ENCODE measurements around the gene ZYX. TPM values are rescaled to one million over a fixed set of nuclear protein-coding genes. Genes with fewer than 3 reads are reported as not detected.
A peak's percentile ranks its signal among the peaks of the same experiment; 100 is the strongest.

Gene ZYX
- total and polyA plus RNA-seq, 9 of the 15 experiments (the other 6 are each of a cell fraction or from before 2014, with no cell fraction given): 1.8 to 130 (median 15.7) TPM

DNA sequence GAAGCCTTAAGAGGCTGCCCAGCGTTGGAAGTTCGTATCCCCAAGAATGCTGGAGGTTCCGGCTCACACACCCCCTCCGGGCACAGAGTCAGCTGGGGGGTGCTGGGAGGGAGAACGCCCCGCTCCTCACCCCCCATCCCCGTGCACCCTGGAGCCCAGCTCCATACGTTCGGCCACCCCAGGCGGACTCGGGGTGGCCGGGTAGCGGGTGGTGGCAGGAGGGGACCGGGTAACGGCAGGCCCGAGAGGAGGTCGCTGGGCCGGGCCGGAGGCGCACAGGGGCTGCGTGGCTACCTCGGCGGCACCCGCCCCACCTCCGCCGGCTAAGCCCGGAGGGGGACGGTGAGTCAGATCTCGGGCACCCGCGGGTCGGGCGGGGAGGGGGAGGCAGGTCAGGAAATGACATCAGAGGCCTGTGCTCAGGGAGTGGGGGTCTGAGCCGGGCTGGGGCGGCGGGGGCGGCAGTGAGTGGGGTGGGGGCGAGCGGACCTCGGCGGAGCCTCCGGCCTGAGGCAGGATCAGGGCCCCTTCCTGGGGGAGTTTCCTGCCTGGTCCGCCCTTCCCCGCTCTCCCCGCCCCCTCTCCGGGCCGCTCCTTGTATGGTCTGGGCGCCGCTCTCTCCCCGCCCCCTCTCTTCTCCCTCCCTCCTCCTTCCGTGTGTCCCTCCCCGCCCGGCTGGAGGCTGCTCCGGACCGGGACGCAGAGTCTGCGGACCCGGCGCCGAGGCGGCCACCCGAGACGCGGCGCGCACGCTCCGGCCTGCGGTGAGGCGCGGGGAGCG lies at the start of gene ZYX (continued):
- TF ChIP-seq ETV1 (tag; conservative IDR thresholded peaks at IDR 0.05; ENCODE audit: low read depth) (peak; percentile 78), JUN (IDR thresholded peaks at IDR 0.05; ENCODE audit: borderline replicate concordance, low read depth, low read length) (peak; percentile 87), JUN (CRISPR knock-in tag; IDR thresholded peaks at IDR 0.05; ENCODE audit: borderline replicate concordance) (peak; percentile 94; the same call in 1 of the 2 replicates), ZNF263 (CRISPR knock-in tag; IDR thresholded peaks at IDR 0.05; ENCODE audit: borderline replicate concordance) (peak; percentile 38; the same call in 1 of the 2 replicates), EGR1 (conservative IDR thresholded peaks at IDR 0.05) (peak; percentile 99), EP400 (IDR thresholded peaks at IDR 0.05) (peak; percentile 80), SIN3A (IDR thresholded peaks at IDR 0.05; ENCODE audit: borderline replicate concordance in 2 of 2, control insufficient read depth in 1 of 2, low read depth in 2 of 2, low read length in 2 of 2) (peak; percentile 79 to 91), ATF7 (IDR thresholded peaks at IDR 0.05) (peak; percentile 69), RBM14 (IDR thresholded peaks at IDR 0.05; ENCODE audit: borderline replicate concordance, insufficient read depth, low read depth, low read length) (0 out of 2 replicates have a peak, but pooled peaks have one; percentile 70), TAL1 (IDR thresholded peaks at IDR 0.05) (peak; percentile 28; the same call in 1 of the 2 replicates), POLR2A (conservative IDR thresholded peaks at IDR 0.05) (peak; percentile 90), SP2 (IDR thresholded peaks at IDR 0.05; ENCODE audit: extremely low read depth, low read depth, low read length, poor library complexity, severe bottlenecking) (no peak), POLR2H (tag; IDR thresholded peaks at IDR 0.05; ENCODE audit: low read depth) (peak; percentile 87), STAT5A (IDR thresholded peaks at IDR 0.05; ENCODE audit: borderline replicate concordance, low read length) (0 out of 2 replicates have a peak, but pooled peaks have one; percentile 44), NONO (IDR thresholded peaks at IDR 0.05; ENCODE audit: low read depth in 2 of 2, low read length in 1 of 2) (peak; percentile 16 to 36; a peak in 2 of 4 replicates), ZNF175 (CRISPR knock-in tag; IDR thresholded peaks at IDR 0.05; ENCODE audit: low read depth) (peak; percentile 91), FOXJ2 (tag; IDR thresholded peaks at IDR 0.05) (0 out of 2 replicates have a peak, but pooled peaks have one; percentile 5), ARID2 (IDR thresholded peaks at IDR 0.05) (no peak)
- TF ChIP-seq, protein P1, sequence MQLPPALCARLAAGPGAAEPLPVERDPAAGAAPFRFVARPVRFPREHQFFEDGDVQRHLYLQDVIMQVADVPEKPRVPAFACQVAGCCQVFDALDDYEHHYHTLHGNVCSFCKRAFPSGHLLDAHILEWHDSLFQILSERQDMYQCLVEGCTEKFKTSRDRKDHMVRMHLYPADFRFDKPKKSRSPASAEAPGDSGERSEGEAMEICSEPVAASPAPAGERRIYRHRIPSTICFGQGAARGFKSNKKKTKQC (CRISPR knock-in tag; IDR thresholded peaks at IDR 0.05): peak; percentile 80
- TF ChIP-seq, protein P2, sequence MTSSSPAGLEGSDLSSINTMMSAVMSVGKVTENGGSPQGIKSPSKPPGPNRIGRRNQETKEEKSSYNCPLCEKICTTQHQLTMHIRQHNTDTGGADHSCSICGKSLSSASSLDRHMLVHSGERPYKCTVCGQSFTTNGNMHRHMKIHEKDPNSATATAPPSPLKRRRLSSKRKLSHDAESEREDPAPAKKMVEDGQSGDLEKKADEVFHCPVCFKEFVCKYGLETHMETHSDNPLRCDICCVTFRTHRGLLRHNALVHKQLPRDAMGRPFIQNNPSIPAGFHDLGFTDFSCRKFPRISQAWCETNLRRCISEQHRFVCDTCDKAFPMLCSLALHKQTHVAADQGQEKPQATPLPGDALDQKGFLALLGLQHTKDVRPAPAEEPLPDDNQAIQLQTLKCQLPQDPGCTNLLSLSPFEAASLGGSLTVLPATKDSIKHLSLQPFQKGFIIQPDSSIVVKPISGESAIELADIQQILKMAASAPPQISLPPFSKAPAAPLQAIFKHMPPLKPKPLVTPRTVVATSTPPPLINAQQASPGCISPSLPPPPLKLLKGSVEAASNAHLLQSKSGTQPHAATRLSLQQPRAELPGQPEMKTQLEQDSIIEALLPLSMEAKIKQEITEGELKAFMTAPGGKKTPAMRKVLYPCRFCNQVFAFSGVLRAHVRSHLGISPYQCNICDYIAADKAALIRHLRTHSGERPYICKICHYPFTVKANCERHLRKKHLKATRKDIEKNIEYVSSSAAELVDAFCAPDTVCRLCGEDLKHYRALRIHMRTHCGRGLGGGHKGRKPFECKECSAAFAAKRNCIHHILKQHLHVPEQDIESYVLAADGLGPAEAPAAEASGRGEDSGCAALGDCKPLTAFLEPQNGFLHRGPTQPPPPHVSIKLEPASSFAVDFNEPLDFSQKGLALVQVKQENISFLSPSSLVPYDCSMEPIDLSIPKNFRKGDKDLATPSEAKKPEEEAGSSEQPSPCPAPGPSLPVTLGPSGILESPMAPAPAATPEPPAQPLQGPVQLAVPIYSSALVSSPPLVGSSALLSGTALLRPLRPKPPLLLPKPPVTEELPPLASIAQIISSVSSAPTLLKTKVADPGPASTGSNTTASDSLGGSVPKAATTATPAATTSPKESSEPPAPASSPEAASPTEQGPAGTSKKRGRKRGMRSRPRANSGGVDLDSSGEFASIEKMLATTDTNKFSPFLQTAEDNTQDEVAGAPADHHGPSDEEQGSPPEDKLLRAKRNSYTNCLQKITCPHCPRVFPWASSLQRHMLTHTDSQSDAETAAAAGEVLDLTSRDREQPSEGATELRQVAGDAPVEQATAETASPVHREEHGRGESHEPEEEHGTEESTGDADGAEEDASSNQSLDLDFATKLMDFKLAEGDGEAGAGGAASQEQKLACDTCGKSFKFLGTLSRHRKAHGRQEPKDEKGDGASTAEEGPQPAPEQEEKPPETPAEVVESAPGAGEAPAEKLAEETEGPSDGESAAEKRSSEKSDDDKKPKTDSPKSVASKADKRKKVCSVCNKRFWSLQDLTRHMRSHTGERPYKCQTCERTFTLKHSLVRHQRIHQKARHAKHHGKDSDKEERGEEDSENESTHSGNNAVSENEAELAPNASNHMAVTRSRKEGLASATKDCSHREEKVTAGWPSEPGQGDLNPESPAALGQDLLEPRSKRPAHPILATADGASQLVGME (CRISPR knock-in tag; IDR thresholded peaks at IDR 0.05): peak; percentile 72; the same call in 1 of the 2 replicates

Measured in K562 (cell line).